Activated T-cell treated with anti-CD3 and anti-CD28 coated beads, Interleukin-2, amount 50 U/mL, for 1 hour (primary cell): ENCODE results near the gene FUS.
A peak's percentile ranks its signal among the peaks of the same experiment; 100 is the strongest.
"Not testable (repeated sequence)": the region's sequence is repeated elsewhere in the genome, so short reads cannot be mapped to it uniquely, and the experiment has no call there.

ENCODE experiments used
- DNase-seq: peaks from one replicate; pipeline ENCODE4 v3.0.0-alpha.2; 2020

The FUS gene

GRCh38 chr16:31144418-31144817 lies 35.5 kb upstream of the FUS start:
- not testable (repeated sequence) for DNase-seq

- no peak for DNase-seq
These were observed 34.4 kb upstream of the FUS start for GRCh38 chr16:31145398-31145990.

- no peak for DNase-seq
These were observed 32.4 kb upstream of the FUS start for GRCh38 chr16:31147574-31147973.

- DNase-seq = no peak
These were observed 31.6 kb upstream of the FUS start for GRCh38 chr16:31148281-31148728.

- no peak for DNase-seq
These were observed 31.0 kb upstream of the FUS start for GRCh38 chr16:31148896-31149295.

GRCh38 chr16:31149332-31149731 lies 30.6 kb upstream of the FUS start:
- DNase-seq = no peak

- no peak for DNase-seq
These were observed 29.7 kb upstream of the FUS start, which contains the start of gene PRSS36 for GRCh38 chr16:31149894-31150890. Gene PRSS36 (minus strand): TSS chr16:31150066. CDS start chr16:31150035, 31 bp downstream.

GRCh38 chr16:31150976-31151375 lies 29.0 kb upstream of the FUS start:
- DNase-seq = not testable (repeated sequence)

GRCh38 chr16:31157136-31157535 lies 22.8 kb upstream of the FUS start:
- DNase-seq = no peak

- no peak for DNase-seq
These were observed 12.6 kb upstream of the FUS start for GRCh38 chr16:31167315-31167714.

- DNase-seq = no peak
These were observed 11.1 kb upstream of the FUS start for GRCh38 chr16:31168848-31169247.

GRCh38 chr16:31170048-31170447 lies 9.9 kb upstream of the FUS start:
- DNase-seq = not testable (repeated sequence)

GRCh38 chr16:31177136-31177535 lies 2.8 kb upstream of the FUS start:
- DNase-seq = peak; percentile 53

- no peak for DNase-seq
These were observed 656 bp upstream of the FUS start for GRCh38 chr16:31179219-31179746.

GRCh38 chr16:31181102-31181830 lies 1.3 kb downstream of the FUS start:
- peak; percentile 38 for DNase-seq

- DNase-seq = no peak
These were observed 2.5 kb downstream of the FUS start for GRCh38 chr16:31182391-31182790.

- no peak for DNase-seq
These were observed 3.8 kb downstream of the FUS start for GRCh38 chr16:31183432-31184428.

GRCh38 chr16:31184888-31185287 lies 4.9 kb downstream of the FUS start:
- no peak for DNase-seq

GRCh38 chr16:31185339-31185738 lies 5.4 kb downstream of the FUS start:
- no peak for DNase-seq

- no peak for DNase-seq
These were observed 6.2 kb downstream of the FUS start for GRCh38 chr16:31186176-31186575.

GRCh38 chr16:31186930-31187807 lies 7.2 kb downstream of the FUS start:
- no peak for DNase-seq
